HepG2 (cell line): ENCODE data around the gene ANKRD53. TPM values are rescaled to one million over a fixed set of nuclear protein-coding genes. Genes with fewer than 3 reads are reported as not detected.

Experiments
- ATAC-seq: fragments of 200-7000 bp; cut with Tn5 transposase; 3 replicates; pipeline ENCODE4 v1.9.1; 2020; ENCODE audit warnings: mild to moderate bottlenecking, moderate library complexity
- BruUV-seq: library from RNA; stranded (reverse); fragments of 400-500 nt; replicated peaks from 2 replicates; lab custom pipeline; 2021; lab: Mats Ljungman, UMichigan
- CTCF ChIA-PET: fragments of 300-600 bp; formaldehyde crosslinking; extraction: SDS; loops from one replicate; lab custom pipeline; 2021; ENCODE audit warnings: low total read pairs, inconsistent platforms, low intra/inter-chr PET ratio; lab: Yijun Ruan, JAX
- POLR2A ChIA-PET: fragments of 350-600 bp; sonication (Branson Sonifier 250); formaldehyde crosslinking; loops from one replicate; lab custom pipeline; 2020; ENCODE audit warnings: antibody characterized with exemption, inconsistent platforms; lab: Yijun Ruan, JAX
- DNase-seq: peaks from one replicate; pipeline ENCODE4 v3.0.0-alpha.2; 2015; ENCODE audit warnings: low spot score
- FAIRE-seq: peaks from 3 replicates; lab custom pipeline; 2011; peaks lifted over from hg19 to GRCh38; lab: Jason Lieb, UNC
- H2AFZ ChIP-seq: one replicate; pipeline ENCODE4 v1.6.1; 2011; ENCODE audit warnings: low read length, inconsistent platforms
- H3K27ac ChIP-seq: fragments of 300-600 bp; 3 replicates; pipeline ENCODE4 v1.8.0; 2011; ENCODE audit warnings: mixed run types, mild to moderate bottlenecking, mixed read lengths, low read length, inconsistent platforms; ENCODE audit not compliant: insufficient read depth; ENCODE audit errors: extremely low read length
- H3K27me3 ChIP-seq, 2 experiments: fragments of 200-600 bp in 1 of 2; 2 replicates in 1 of 2; 3 replicates in 1 of 2; pipeline versions ENCODE4 v1.6.0 to v1.8.0; 2011; ENCODE audit warnings: low read length in 2 of 2, mild to moderate bottlenecking in 2 of 2, moderate library complexity in 2 of 2, inconsistent platforms in 1 of 2; ENCODE audit not compliant: insufficient read depth in 2 of 2, control insufficient read depth in 1 of 2
- H3K36me3 ChIP-seq, 2 experiments: fragments of 200-600 bp in 1 of 2; replicated peaks in 1 of 2; 2 replicates in 1 of 2; 3 replicates in 1 of 2; pipeline versions ENCODE4 v1.5.1 to v1.8.0; 2011; ENCODE audit warnings: low read length in 2 of 2, inconsistent platforms in 1 of 2; ENCODE audit not compliant: insufficient read depth in 2 of 2, control insufficient read depth in 1 of 2
- H3K4me1 ChIP-seq: 2 replicates; pipeline ENCODE4 v1.5.1; 2012; ENCODE audit warnings: low read length, inconsistent platforms; ENCODE audit not compliant: insufficient read depth
- H3K4me2 ChIP-seq: 2 replicates; pipeline ENCODE4 v1.6.0; 2011; ENCODE audit warnings: low read depth, low read length, inconsistent platforms
- H3K4me3 ChIP-seq, 3 experiments: fragments of 200-600 bp in 1 of 3; sonication (generic), shearing (Covaris generic) in 1 of 3; replicated peaks in 1 of 3; 2 replicates each; pipeline ENCODE4 v1.5.1; 2011 to 2016; ENCODE audit warnings: low read length in 3 of 3, inconsistent platforms in 2 of 3, low read depth in 2 of 3, mild to moderate bottlenecking in 2 of 3, control low read depth in 1 of 3, mixed read lengths in 1 of 3; ENCODE audit not compliant: insufficient read depth in 1 of 3
- H3K79me2 ChIP-seq: one replicate; pipeline ENCODE4 v1.6.1; 2011; ENCODE audit warnings: low read length, inconsistent platforms; ENCODE audit not compliant: insufficient read depth
- H3K9ac ChIP-seq: 2 replicates; pipeline ENCODE4 v1.6.0; 2011; ENCODE audit warnings: mild to moderate bottlenecking, low read depth, low read length, inconsistent platforms; ENCODE audit not compliant: insufficient read depth
- H3K9me3 ChIP-seq: 2 replicates; pipeline ENCODE4 v1.5.1; 2012; ENCODE audit warnings: mild to moderate bottlenecking, low read length
- H4K20me1 ChIP-seq: 2 replicates; pipeline ENCODE4 v1.6.0; 2011; ENCODE audit warnings: inconsistent platforms, mild to moderate bottlenecking, low read length, moderate library complexity; ENCODE audit not compliant: insufficient read depth
- ATM ChIP-seq: fragments of 450-650 bp; IDR thresholded peaks from 2 replicates; pipeline ENCODE4 v1.7.1; 2017; ENCODE audit warnings: mild to moderate bottlenecking, borderline replicate concordance
- CEBPB ChIP-seq: IDR thresholded peaks from 2 replicates; pipeline ENCODE4 v1.6.1; 2011; ENCODE audit warnings: low read depth, low read length, improper control_type of control experiment, borderline replicate concordance
- ELF1 ChIP-seq: sonication (generic); formaldehyde crosslinking; IDR thresholded peaks from 2 replicates; pipeline ENCODE4 v1.4.0; 2020; ENCODE audit warnings: missing genetic modification reagents
- ELF3 ChIP-seq: IDR thresholded peaks from 2 replicates; pipeline ENCODE4 v1.6.1; 2016; ENCODE audit warnings: missing genetic modification reagents, missing compliant biosample characterization
- FOXO1 ChIP-seq: sonication (generic); formaldehyde crosslinking; IDR thresholded peaks from 2 replicates; pipeline ENCODE4 v1.4.0; 2020; ENCODE audit warnings: missing genetic modification reagents
- NFRKB ChIP-seq: fragments of 450-650 bp; IDR thresholded peaks from 2 replicates; pipeline ENCODE4 v1.6.1; 2017
- NRL ChIP-seq: sonication (generic); formaldehyde crosslinking; IDR thresholded peaks from 2 replicates; pipeline ENCODE4 v1.5.0; 2020; ENCODE audit warnings: missing genetic modification reagents, mild to moderate bottlenecking, moderate library complexity, borderline replicate concordance
- SCMH1 ChIP-seq: sonication (generic); formaldehyde crosslinking; IDR thresholded peaks from 2 replicates; pipeline ENCODE4 v1.9.0; 2021; ENCODE audit warnings: missing genetic modification reagents, mild to moderate bottlenecking, borderline replicate concordance
- SETDB1 ChIP-seq: sonication (generic); formaldehyde crosslinking; IDR thresholded peaks from 2 replicates; pipeline ENCODE4 v1.5.1; 2020; ENCODE audit warnings: missing genetic modification reagents, mild to moderate bottlenecking, borderline replicate concordance
- SRSF1 ChIP-seq: fragments of 200-400 bp; formaldehyde crosslinking; optimal IDR thresholded peaks from 2 replicates; pipeline ENCODE3; 2017; ENCODE audit warnings: mild to moderate bottlenecking, low read depth, low read length, moderate library complexity
- SYNCRIP ChIP-seq: fragments of 200-400 bp; formaldehyde crosslinking; IDR thresholded peaks from 2 replicates; pipeline ENCODE4 v1.6.1; 2018; ENCODE audit warnings: mild to moderate bottlenecking, low read depth, low read length; ENCODE audit not compliant: insufficient read depth
- TOPORS ChIP-seq: sonication (generic); formaldehyde crosslinking; IDR thresholded peaks from 2 replicates; pipeline ENCODE4 v1.8.0; 2023; ENCODE audit warnings: mild to moderate bottlenecking, missing genetic modification reagents
- ZNF274 ChIP-seq: sonication (generic); formaldehyde crosslinking; IDR thresholded peaks from 2 replicates; pipeline ENCODE4 v1.5.1; 2020; ENCODE audit warnings: mild to moderate bottlenecking, missing genetic modification reagents
- ZNF674 ChIP-seq: sonication (generic); formaldehyde crosslinking; IDR thresholded peaks from 2 replicates; pipeline ENCODE4 v1.5.0; 2020; ENCODE audit warnings: low read depth, mild to moderate bottlenecking, missing genetic modification reagents
- WGBS: methylation state at CpG from one replicate; pipeline ENCODE4 v1.1.6; 2017; ENCODE audit warnings: low lambda C conversion rate; 5-methylcytosine and 5-hydroxymethylcytosine counted together
- in situ Hi-C: cut with HindIII; loops from 2 replicates; pipeline ENCODE4 v1.10.0; 2017; ENCODE audit warnings: low pct_unique_long_range_greater_than_20kb; ENCODE audit not compliant: extremely low pct_ligation_motif_present
- intact Hi-C: fragments of 100-400 bp; cut with micrococcal nuclease; formaldehyde crosslinking; loops from one replicate; pipeline ENCODE4 v1.10.0; 2022; ENCODE audit not compliant: unreplicated experiment
- polyA plus RNA-seq, 8 experiments: library from polyadenylated mRNA; depleted of rRNA in 3 of 8; stranded (reverse) in 7 of 8; unstranded in 1 of 8; fragments of >200 nt; fragmentation: Illumina TruSeq in 4 of 8; extraction: Trizol in 4 of 8; gene quantifications; 2 replicates each; pipeline versions ENCODE4 v1.2.1 to v1.2.3, GENCODE V29; 2011 to 2016; ENCODE audit warnings: low read depth in 4 of 8, missing spikeins in 1 of 8, mixed read lengths in 1 of 8; ENCODE audit not compliant: insufficient read depth in 1 of 8
- total RNA-seq, 5 experiments: library from RNA; depleted of rRNA; stranded (reverse); fragments of >200 nt; fragmentation: Illumina TruSeq; extraction: Trizol; gene quantifications; 2 replicates each; pipeline ENCODE4 v1.2.3, GENCODE V29; 2016; ENCODE audit warnings: low read depth in 1 of 5
- TF ChIP-seq, protein P1 (sequence below): sonication (generic); formaldehyde crosslinking; IDR thresholded peaks from 2 replicates; pipeline ENCODE4 v1.4.0; 2020; ENCODE audit warnings: mild to moderate bottlenecking, missing genetic modification reagents
- TF ChIP-seq, protein P2 (sequence below): sonication (generic); formaldehyde crosslinking; IDR thresholded peaks from 2 replicates; pipeline ENCODE4 v1.4.0; 2020; ENCODE audit warnings: low read depth, mild to moderate bottlenecking, missing genetic modification reagents
- TF ChIP-seq, protein P3 (sequence below): sonication (generic); formaldehyde crosslinking; IDR thresholded peaks from 2 replicates; pipeline ENCODE4 v1.4.0; 2020; ENCODE audit warnings: missing genetic modification reagents, borderline replicate concordance
- TF ChIP-seq, protein P4 (sequence below), 2 experiments: sonication (generic) in 1 of 2; formaldehyde crosslinking in 1 of 2; IDR thresholded peaks; 2 replicates each; pipeline versions ENCODE4 v1.4.0 to v1.6.1; 2018 to 2020; ENCODE audit warnings: missing genetic modification reagents in 2 of 2, borderline replicate concordance in 1 of 2, low read depth in 1 of 2, mild to moderate bottlenecking in 1 of 2, missing biosample characterization in 1 of 2

ANKRD53 gene
- total and polyA plus RNA-seq, 2 of the 13 experiments (the other 11 are each of a cell fraction or from before 2014, with no cell fraction given) = 0.15 TPM; not detected in 1

DNA sequence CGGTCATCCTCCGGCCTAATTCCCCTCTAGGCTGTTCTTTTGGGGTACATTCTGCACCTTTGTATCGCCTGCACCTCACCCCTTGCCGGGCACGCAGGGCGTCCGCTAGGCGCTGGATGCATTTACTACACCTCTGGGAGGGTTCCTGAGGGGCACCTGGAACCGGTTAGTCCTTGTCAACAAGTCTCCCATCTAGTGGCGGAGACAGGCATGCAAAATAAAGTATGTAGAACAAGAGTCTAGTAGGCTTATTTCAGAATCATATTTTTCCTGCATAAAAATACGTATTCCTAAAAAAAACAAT is 16.9 kb downstream of the ANKRD53 start:
- peak overlapping the region; percentile 47 for H3K27ac ChIP-seq
- BruUV-seq = no TSS peak
- TF ChIP-seq CEBPB = no peak
- no peak for TF ChIP-seq SRSF1
- TF ChIP-seq, protein P1, sequence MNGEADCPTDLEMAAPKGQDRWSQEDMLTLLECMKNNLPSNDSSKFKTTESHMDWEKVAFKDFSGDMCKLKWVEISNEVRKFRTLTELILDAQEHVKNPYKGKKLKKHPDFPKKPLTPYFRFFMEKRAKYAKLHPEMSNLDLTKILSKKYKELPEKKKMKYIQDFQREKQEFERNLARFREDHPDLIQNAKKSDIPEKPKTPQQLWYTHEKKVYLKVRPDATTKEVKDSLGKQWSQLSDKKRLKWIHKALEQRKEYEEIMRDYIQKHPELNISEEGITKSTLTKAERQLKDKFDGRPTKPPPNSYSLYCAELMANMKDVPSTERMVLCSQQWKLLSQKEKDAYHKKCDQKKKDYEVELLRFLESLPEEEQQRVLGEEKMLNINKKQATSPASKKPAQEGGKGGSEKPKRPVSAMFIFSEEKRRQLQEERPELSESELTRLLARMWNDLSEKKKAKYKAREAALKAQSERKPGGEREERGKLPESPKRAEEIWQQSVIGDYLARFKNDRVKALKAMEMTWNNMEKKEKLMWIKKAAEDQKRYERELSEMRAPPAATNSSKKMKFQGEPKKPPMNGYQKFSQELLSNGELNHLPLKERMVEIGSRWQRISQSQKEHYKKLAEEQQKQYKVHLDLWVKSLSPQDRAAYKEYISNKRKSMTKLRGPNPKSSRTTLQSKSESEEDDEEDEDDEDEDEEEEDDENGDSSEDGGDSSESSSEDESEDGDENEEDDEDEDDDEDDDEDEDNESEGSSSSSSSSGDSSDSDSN (CRISPR knock-in tag) = no peak
- TF ChIP-seq, protein P2, sequence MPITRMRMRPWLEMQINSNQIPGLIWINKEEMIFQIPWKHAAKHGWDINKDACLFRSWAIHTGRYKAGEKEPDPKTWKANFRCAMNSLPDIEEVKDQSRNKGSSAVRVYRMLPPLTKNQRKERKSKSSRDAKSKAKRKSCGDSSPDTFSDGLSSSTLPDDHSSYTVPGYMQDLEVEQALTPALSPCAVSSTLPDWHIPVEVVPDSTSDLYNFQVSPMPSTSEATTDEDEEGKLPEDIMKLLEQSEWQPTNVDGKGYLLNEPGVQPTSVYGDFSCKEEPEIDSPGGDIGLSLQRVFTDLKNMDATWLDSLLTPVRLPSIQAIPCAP (CRISPR knock-in tag) = no peak
- TF ChIP-seq SETDB1 (CRISPR knock-in tag) = no peak
- TF ChIP-seq ATM = no peak
- TF ChIP-seq ZNF274 (CRISPR knock-in tag) = no peak
- TF ChIP-seq FOXO1 = 0 out of 2 replicates have a peak, but pooled peaks have one; percentile 48
- TF ChIP-seq, protein P3, sequence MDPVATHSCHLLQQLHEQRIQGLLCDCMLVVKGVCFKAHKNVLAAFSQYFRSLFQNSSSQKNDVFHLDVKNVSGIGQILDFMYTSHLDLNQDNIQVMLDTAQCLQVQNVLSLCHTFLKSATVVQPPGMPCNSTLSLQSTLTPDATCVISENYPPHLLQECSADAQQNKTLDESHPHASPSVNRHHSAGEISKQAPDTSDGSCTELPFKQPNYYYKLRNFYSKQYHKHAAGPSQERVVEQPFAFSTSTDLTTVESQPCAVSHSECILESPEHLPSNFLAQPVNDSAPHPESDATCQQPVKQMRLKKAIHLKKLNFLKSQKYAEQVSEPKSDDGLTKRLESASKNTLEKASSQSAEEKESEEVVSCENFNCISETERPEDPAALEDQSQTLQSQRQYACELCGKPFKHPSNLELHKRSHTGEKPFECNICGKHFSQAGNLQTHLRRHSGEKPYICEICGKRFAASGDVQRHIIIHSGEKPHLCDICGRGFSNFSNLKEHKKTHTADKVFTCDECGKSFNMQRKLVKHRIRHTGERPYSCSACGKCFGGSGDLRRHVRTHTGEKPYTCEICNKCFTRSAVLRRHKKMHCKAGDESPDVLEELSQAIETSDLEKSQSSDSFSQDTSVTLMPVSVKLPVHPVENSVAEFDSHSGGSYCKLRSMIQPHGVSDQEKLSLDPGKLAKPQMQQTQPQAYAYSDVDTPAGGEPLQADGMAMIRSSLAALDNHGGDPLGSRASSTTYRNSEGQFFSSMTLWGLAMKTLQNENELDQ = no peak
- TF ChIP-seq ELF1 (CRISPR knock-in tag) = no peak
- TF ChIP-seq NRL (CRISPR knock-in tag) = no peak
- no peak for TF ChIP-seq SYNCRIP
- TF ChIP-seq, protein P4, sequence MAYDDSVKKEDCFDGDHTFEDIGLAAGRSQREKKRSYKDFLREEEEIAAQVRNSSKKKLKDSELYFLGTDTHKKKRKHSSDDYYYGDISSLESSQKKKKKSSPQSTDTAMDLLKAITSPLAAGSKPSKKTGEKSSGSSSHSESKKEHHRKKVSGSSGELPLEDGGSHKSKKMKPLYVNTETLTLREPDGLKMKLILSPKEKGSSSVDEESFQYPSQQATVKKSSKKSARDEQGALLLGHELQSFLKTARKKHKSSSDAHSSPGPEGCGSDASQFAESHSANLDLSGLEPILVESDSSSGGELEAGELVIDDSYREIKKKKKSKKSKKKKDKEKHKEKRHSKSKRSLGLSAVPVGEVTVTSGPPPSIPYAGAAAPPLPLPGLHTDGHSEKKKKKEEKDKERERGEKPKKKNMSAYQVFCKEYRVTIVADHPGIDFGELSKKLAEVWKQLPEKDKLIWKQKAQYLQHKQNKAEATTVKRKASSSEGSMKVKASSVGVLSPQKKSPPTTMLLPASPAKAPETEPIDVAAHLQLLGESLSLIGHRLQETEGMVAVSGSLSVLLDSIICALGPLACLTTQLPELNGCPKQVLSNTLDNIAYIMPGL (CRISPR knock-in tag; IDR thresholded peaks at IDR 0.05; ENCODE audit: borderline replicate concordance in 1 of 2, low read depth in 1 of 2) = peak; percentile 4 to 42; a peak in 2 of 4 replicates
- no peak for TF ChIP-seq SCMH1
- TF ChIP-seq ZNF674 = no peak
- no peak for TF ChIP-seq ELF3 (CRISPR knock-in tag)
- no peak for TF ChIP-seq NFRKB
- TF ChIP-seq TOPORS = no peak

More for the DNA sequence above, 16.9 kb downstream of the ANKRD53 start:
- CTCF ChIA-PET = interaction anchor here (1.4 to 2.0 kb wide), 3 partner anchors 18 to 124 kb away, joined by 3 to 9 read pairs (median 4); no protein-coding TSS in a partner anchor
- Histone ChIP-seq H2AFZ (peak overlapping the region; percentile 96), H3K36me3 (peaks cover 8 to 13% of the 10 kb centered on the region in 2 experiments), H3K4me3 (peak overlapping the region; percentile 65 to 86 (median 82)), H3K9ac (peak overlapping the region; percentile 65), H3K27me3 (no peaks in the 10 kb centered on the region; a peak in 1 of 5 replicates), H3K79me2 (peaks cover 19% of the 10 kb centered on the region), H4K20me1 (peaks cover 8% of the 10 kb centered on the region), H3K4me1 (peaks cover 54% of the 10 kb centered on the region), H3K4me2 (peak overlapping the region; percentile 98), H3K9me3 (no peaks in the 10 kb centered on the region)
- intact Hi-C loops = no loop called here
- POLR2A ChIA-PET = interaction anchor here (1.0 kb wide), 1 partner anchor 17 kb away, joined by 3 read pairs; the partner anchor contains the start of gene ANKRD53
- in situ Hi-C loops = no loop called here
- peak; percentile 78 for DNase-seq
- ATAC-seq = peak; percentile 81
- 2% methylated on average over 11 of the region's 11 CpGs for WGBS
- FAIRE-seq = peak; percentile 32
